Measurements from ENCODE around the gene CCDC91. TPM values are rescaled to one million over a fixed set of nuclear protein-coding genes. Genes with fewer than 3 reads are reported as not detected.
"Not testable (repeated sequence)": the region's sequence is repeated elsewhere in the genome, so short reads cannot be mapped to it uniquely, and the experiment has no call there.

CCDC91 gene
- total and polyA plus RNA-seq, 5 experiments from 2014 or later = 57.7 to 84.6 (median 73.5) TPM

DNA sequence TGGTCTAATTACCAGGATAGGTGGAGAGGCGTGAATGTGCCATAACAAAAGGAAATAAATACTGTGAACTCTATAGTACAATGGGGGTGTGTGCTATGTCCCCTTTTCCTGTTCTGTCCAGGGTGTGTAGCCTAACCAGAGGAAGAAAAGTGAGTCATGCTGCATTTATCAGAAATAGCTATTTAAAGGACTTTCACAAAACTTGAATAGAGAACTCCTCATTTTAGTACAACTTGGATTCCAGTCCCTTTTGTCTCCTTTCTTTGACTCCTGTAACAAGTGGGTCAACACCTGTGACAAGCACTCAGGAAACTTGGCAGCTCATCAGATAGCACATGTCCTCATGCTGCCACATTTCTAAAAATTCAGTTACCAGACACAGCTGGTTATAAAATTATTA lies 123.4 kb downstream of the CCDC91 start:
- peaks cover 52 to 83% (median 81%) of the 10 kb centered on the region in 3 donors for H3K36me3 Mint-ChIP-seq
- no peaks in the 10 kb centered on the region for H3K27me3 Mint-ChIP-seq
- no peaks in the 10 kb centered on the region for H3K4me1 Mint-ChIP-seq
- peaks cover 0 to 28% (median 8%) of the 10 kb centered on the region in 9 donors for H3K9me3 Mint-ChIP-seq
- no peak overlapping the region for H3K4me3 Mint-ChIP-seq
- no peak for DNase-seq
- ATAC-seq = no peak
- POLR2A ChIA-PET = no interaction called here
- H3K27ac Mint-ChIP-seq = peak overlapping the region in 2 of 10 donors; percentile 15 to 52

DNA sequence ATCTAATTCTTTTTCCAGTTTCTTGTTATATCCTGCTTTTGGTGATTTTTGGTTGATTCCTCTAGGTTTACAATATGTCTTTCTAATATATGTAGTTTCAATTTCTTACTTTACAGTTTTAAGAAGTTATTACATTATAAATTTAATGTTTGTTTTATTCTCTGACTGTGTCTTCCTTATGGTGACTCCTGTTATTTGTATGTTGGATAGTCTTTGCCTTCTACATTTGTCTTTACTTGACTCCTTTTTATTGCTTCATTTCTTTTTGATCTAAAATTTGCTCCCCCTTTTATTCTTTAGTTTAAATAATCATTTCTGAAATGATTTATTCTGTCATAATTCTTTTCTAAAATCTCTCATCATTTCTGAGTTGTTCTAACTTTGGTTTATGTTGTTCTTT lies 125.8 kb downstream of the CCDC91 start:
- peak overlapping the region in 1 of 10 donors; percentile 58 for H3K27ac Mint-ChIP-seq
- POLR2A ChIA-PET = interaction anchor here (0.7 kb wide), 1 partner anchor 95 kb away, joined by 5 read pairs; no protein-coding TSS in a partner anchor
- ATAC-seq = no peak
- peaks cover 0 to 28% (median 8%) of the 10 kb centered on the region in 9 donors for H3K9me3 Mint-ChIP-seq
- H3K4me1 Mint-ChIP-seq = no peaks in the 10 kb centered on the region
- H3K4me3 Mint-ChIP-seq = no peak overlapping the region
- no peak for DNase-seq
- H3K36me3 Mint-ChIP-seq = peaks cover 41 to 75% (median 70%) of the 10 kb centered on the region in 3 donors
- H3K27me3 Mint-ChIP-seq = no peaks in the 10 kb centered on the region

DNA sequence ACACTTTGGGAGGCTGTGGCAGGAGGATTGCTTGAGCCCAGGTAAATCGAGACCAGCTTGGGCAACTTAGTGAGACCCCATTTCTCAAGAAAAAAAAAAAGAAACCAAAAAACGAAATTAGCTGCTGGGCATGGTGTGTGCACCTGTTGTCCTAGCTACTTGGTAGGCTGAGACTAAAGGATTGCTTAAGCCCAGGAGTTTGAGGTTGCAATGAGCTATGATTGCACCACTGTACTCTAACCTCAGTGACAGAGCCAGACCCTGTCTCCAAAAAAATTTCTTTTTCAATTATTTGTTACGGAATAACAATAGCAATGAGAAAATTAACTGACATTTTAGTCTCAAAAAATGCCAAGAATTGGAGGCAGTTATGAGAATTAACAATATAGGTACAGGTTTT lies 128.0 kb downstream of the CCDC91 start:
- no peak for ATAC-seq
- H3K27me3 Mint-ChIP-seq = no peaks in the 10 kb centered on the region
- no peak overlapping the region for H3K27ac Mint-ChIP-seq
- H3K36me3 Mint-ChIP-seq = peaks cover 30 to 63% (median 56%) of the 10 kb centered on the region in 3 donors
- no peak for DNase-seq
- POLR2A ChIA-PET = no interaction called here
- H3K9me3 Mint-ChIP-seq = peaks cover 0 to 28% (median 8%) of the 10 kb centered on the region in 9 donors
- no peak overlapping the region for H3K4me3 Mint-ChIP-seq
- H3K4me1 Mint-ChIP-seq = no peaks in the 10 kb centered on the region

DNA sequence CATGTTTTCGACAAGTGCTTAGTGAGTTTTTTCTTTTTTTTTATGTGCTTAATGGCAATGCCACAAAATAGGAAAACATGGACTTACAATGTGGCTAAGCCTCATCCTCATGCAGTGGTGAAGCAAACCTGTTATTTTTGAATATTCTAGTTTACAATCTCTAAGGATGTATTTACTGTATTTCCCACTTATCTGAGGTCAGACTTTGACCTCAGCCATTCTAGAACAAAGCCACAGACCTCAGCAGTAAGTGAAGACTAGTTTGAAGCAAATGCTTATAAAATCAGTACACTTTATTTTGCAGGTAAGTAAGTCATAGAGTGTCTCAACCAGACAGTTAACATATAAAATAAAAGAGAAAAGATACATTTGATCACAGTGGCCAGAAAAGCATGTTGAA lies 130.1 kb downstream of the CCDC91 start:
- Mint-ChIP-seq H3K4me1 (peaks cover 0 to under 1% (median 0%) of the 10 kb centered on the region in 4 donors), H3K36me3 (peaks cover 21 to 51% (median 38%) of the 10 kb centered on the region in 3 donors), H3K9me3 (peaks cover 0 to 17% (median 7%) of the 10 kb centered on the region in 9 donors)

DNA sequence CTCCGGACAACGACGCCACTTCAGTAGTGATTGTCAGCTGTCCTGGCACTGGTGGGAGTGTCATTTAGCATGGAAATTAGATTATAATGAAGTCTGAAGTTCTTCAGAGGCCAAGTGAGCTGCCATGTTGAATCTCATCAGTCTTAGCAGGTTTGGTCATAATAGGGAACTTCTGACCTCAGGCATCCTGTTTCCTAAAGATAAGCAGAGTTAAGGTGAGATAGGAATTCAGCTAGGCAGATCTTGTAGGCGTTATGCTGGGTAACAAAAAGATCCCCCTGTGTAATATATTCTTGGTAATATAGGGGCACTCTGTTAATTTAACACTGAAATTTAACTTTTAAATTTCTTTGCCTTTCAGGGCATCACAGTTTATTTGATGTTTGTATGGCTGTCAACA lies 137.5 kb downstream of the CCDC91 start:
- Mint-ChIP-seq H3K4me1 (peaks cover 0 to 4% (median under 1%) of the 10 kb centered on the region in 4 donors), H3K27me3 (no peaks in the 10 kb centered on the region), H3K4me3 (no peak overlapping the region), H3K27ac (no peak overlapping the region), H3K9me3 (peaks cover 0 to 15% (median 3%) of the 10 kb centered on the region in 9 donors), H3K36me3 (peaks cover 27 to 51% (median 47%) of the 10 kb centered on the region in 3 donors)
- DNase-seq (no peak), ATAC-seq (no peak)
- POLR2A ChIA-PET = no interaction called here

More for the DNA sequence above, 130.1 kb downstream of the CCDC91 start:
- no peak for ATAC-seq
- peak overlapping the region in 1 of 10 donors; percentile 4 for H3K27ac Mint-ChIP-seq
- no peak for DNase-seq
- POLR2A ChIA-PET = no interaction called here
- no peak overlapping the region for H3K4me3 Mint-ChIP-seq
- H3K27me3 Mint-ChIP-seq = no peaks in the 10 kb centered on the region

DNA sequence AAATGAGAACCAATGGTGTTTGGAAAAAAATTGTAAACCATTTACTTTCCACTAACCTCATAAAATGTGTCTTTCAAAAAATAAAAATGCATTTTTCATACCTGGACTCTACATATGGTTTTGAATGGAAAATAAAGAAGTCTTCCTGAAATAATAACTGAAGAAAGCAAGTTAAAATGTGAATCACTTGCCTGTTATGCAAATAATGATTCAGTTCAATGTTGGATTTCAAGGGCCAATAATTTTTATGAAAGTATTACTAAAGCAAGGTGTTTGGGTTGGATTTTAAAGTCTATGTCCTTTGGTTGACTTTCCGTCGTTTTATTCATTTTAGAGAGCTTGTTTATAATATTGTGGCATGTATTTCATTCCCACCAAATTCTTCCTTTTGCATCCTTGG lies 138.7 kb downstream of the CCDC91 start:
- no peak overlapping the region for H3K27ac Mint-ChIP-seq
- H3K4me1 Mint-ChIP-seq = peaks cover 0 to 6% (median under 1%) of the 10 kb centered on the region in 4 donors

DNA sequence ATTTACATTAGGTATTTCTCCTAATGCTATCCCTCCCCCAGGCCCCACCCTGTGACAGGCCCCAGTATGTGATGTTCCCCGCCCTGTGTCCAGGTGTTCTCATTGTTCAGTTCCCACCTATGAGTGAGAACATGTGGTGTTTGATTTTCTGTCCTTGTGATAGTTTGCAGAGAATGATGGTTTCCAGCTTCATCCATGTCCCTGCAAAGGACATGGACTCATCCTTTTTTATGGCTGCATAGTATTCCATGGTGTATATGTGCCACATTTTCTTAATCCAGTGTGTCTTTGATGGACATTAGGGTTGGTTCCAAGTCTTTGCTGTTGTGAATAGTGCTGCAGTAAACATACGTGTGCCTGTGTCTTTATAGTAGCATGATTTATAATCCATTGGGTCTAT lies 139.5 kb downstream of the CCDC91 start:
- H3K27me3 Mint-ChIP-seq, H3K4me1 Mint-ChIP-seq, ATAC-seq, DNase-seq, POLR2A ChIA-PET, H3K4me3 Mint-ChIP-seq, H3K27ac Mint-ChIP-seq: not testable (repeated sequence)
- peaks cover 23 to 48% (median 47%) of the 10 kb centered on the region in 3 donors for H3K36me3 Mint-ChIP-seq
- peaks cover 0 to 15% (median 3%) of the 10 kb centered on the region in 9 donors for H3K9me3 Mint-ChIP-seq

More for the DNA sequence above, 138.7 kb downstream of the CCDC91 start:
- POLR2A ChIA-PET = no interaction called here
- peaks cover 23 to 49% (median 48%) of the 10 kb centered on the region in 3 donors for H3K36me3 Mint-ChIP-seq
- H3K4me3 Mint-ChIP-seq = no peak overlapping the region
- H3K9me3 Mint-ChIP-seq = peaks cover 0 to 15% (median 3%) of the 10 kb centered on the region in 9 donors
- DNase-seq = no peak
- no peak for ATAC-seq
- no peaks in the 10 kb centered on the region for H3K27me3 Mint-ChIP-seq

DNA sequence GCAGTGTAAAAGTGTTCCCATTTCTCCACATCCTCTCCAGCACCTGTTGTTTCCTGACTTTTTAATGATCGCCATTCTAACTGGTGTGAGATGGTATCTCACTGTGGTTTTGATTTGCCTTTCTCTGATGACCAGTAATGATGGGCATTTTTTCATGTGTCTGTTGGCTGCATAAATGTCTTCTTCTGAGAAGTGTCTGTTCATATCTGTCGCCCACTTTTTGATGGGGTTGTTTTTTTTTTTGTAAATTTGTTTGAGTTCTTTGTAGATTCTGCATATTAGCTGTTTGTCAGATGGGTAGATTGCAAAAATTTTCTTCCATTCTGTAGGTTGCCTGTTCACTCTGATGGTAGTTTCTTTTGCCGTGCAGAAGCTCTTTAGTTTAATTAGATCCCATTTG lies 140.0 kb downstream of the CCDC91 start:
- POLR2A ChIA-PET, DNase-seq: not testable (repeated sequence)
- peaks cover 23 to 48% (median 47%) of the 10 kb centered on the region in 3 donors for H3K36me3 Mint-ChIP-seq

DNA sequence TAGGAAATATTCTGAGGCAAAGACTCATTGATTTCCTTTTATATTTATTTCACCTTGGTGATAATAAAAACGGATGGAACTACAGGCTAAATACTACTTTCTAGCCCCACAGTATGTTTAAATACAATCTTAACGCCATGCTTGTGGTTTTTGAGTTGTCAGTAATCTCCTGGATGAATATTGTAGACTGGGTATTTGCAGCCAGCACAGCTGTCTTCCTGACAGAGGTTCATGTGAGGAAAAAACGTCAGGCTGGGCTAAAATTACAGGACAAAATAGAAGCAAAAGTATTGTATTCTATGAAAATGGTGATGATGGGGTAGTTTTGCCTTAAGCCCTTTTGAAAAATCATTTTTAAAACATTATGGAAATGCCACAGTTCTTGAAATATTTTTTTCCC lies 140.9 kb downstream of the CCDC91 start:
- Mint-ChIP-seq H3K36me3 (peaks cover 23 to 47% (median 42%) of the 10 kb centered on the region in 3 donors), H3K27me3 (no peaks in the 10 kb centered on the region), H3K4me3 (no peak overlapping the region), H3K27ac (no peak overlapping the region), H3K9me3 (peaks cover 0 to 15% (median 3%) of the 10 kb centered on the region in 9 donors), H3K4me1 (peaks cover 0 to 7% (median under 1%) of the 10 kb centered on the region in 4 donors)
- ATAC-seq = no peak
- DNase-seq = no peak
- POLR2A ChIA-PET = no interaction called here

More for the DNA sequence above, 140.0 kb downstream of the CCDC91 start:
- peaks cover 0 to 15% (median 3%) of the 10 kb centered on the region in 9 donors for H3K9me3 Mint-ChIP-seq
- not testable (repeated sequence) for H3K4me1 Mint-ChIP-seq, H3K27ac Mint-ChIP-seq, ATAC-seq, H3K27me3 Mint-ChIP-seq, H3K4me3 Mint-ChIP-seq

DNA sequence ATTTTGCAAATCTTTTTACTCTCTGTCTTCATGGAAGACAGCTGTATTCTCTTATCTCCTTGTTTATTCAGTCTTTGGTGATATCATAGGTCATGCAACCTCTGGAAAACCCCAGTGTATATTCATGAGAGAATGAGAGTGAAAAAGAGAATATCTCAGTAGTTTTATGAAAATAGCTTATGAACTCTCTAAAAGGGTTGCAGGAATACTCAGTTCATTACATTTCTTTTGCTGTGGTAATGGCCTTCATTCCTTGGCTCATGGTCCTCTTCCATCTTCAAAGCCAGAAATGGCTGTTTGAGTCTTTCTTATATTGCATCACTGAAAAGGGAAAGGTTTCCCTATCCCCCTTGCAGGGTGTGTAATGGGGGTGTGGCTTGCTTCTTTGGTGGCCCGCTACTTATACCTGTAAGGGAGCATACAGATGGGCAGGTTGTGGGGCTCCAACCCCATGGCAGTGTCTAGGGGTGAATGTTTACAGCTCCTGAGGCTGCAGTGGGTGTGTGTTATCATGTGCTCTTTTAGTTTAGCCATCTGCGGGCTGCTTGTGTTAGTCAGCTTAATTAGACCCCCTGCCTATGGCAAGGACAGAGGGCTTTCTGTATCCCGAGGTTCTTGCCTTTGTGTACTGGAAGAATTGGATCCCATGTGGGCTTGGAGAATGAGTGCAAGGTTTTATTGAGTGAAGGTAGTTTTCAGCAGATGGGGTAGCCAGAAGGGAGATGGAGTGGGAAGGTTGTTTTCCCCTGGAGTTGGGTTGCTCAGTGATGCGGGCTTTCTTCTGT lies 150.2 kb downstream of the CCDC91 start:
- H3K4me3 Mint-ChIP-seq = no peak overlapping the region
- H3K9me3 Mint-ChIP-seq = no peaks in the 10 kb centered on the region
- POLR2A ChIA-PET = no interaction called here
- no peaks in the 10 kb centered on the region for H3K27me3 Mint-ChIP-seq
- H3K36me3 Mint-ChIP-seq = peaks cover 5 to 31% (median 23%) of the 10 kb centered on the region in 3 donors
- ATAC-seq (no peak), DNase-seq (no peak)
- peaks cover 0 to 15% (median 10%) of the 10 kb centered on the region in 4 donors for H3K4me1 Mint-ChIP-seq
- H3K27ac Mint-ChIP-seq = no peak overlapping the region

DNA sequence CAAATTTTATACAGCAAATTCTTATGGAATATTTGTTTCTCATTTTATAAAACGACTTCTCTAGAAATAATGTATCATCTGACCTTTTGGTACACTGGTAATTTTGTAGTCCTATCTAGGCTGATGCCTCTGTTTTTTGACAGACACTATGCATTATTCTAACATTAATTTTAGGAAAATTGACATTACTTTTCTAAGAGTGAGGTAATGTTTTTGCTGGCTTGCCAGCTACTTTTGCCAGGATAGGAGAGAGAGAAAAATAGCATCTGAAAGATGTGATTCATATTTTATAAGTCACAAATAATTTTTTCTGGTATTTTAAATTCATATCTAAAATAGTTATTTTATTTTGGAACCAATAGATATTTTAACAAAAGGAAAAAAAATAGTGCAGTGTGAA lies 153.5 kb downstream of the CCDC91 start:
- Mint-ChIP-seq H3K36me3 (peaks cover 8 to 37% (median 34%) of the 10 kb centered on the region in 3 donors), H3K4me1 (peaks cover 0 to 20% (median 14%) of the 10 kb centered on the region in 4 donors), H3K9me3 (peaks cover 0 to 5% (median 0%) of the 10 kb centered on the region in 9 donors), H3K4me3 (no peak overlapping the region), H3K27ac (no peak overlapping the region), H3K27me3 (no peaks in the 10 kb centered on the region)
- POLR2A ChIA-PET = no interaction called here
- ATAC-seq = no peak
- no peak for DNase-seq

DNA sequence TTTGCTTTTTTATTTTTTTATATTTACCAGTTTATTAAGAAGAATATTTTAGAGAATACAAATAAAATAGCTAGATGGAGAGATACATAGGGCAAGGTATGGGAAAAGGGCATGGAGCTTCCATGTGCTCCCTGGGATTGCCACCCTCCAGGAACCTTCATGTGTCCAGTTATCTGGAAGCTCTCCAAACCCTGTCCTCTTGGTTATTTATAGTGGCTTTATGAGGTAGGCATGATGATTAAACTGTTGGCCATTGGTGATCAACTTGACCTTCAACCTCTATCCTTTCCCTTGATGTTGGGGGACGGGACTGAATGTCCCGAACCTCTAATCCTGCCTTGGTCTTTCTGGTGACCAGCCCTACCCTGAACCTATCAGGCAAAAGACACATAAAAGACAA lies 156.3 kb downstream of the CCDC91 start:
- Mint-ChIP-seq H3K27ac (no peak overlapping the region), H3K4me3 (no peak overlapping the region), H3K36me3 (peaks cover 20 to 42% (median 37%) of the 10 kb centered on the region in 3 donors), H3K4me1 (peaks cover 2 to 21% (median 14%) of the 10 kb centered on the region in 4 donors), H3K27me3 (no peaks in the 10 kb centered on the region), H3K9me3 (peaks cover 0 to 9% (median 2%) of the 10 kb centered on the region in 9 donors)
- DNase-seq (no peak), ATAC-seq (no peak)
- POLR2A ChIA-PET = no interaction called here

DNA sequence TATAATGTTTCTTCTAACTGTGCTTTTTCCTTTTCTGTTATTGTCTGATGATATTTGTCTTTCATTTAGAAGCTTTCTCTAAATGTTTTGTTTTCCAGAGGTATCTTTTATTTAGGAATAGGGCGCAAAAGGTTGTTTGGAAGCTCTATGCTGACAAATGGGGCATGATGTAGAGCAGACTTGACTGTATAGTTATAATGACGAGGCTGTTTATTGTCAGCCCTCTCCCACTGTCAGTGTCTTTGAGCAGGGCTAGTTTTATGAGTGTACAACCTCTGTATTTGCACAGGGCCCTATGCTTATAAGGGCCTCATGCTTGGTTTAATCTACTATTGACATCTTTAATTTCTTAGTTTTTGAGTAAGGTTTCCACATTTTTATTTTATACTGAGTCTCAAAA lies 158.9 kb downstream of the CCDC91 start:
- POLR2A ChIA-PET = no interaction called here
- Mint-ChIP-seq H3K4me1 (peaks cover 3 to 18% (median 7%) of the 10 kb centered on the region in 4 donors), H3K4me3 (no peak overlapping the region), H3K36me3 (peaks cover 43 to 60% (median 53%) of the 10 kb centered on the region in 3 donors), H3K27ac (peak overlapping the region in 1 of 10 donors; percentile 31), H3K27me3 (no peaks in the 10 kb centered on the region), H3K9me3 (peaks cover 0 to 15% (median 5%) of the 10 kb centered on the region in 9 donors)
- no peak for ATAC-seq
- no peak for DNase-seq
